NCI-H187 treated with DMSO at 0.1 percent for 48 hours (cell line): ENCODE data around the gene OR8I2.
"Not testable (repeated sequence)": the region's sequence is repeated elsewhere in the genome, so short reads cannot be mapped to it uniquely, and the experiment has no call there.

Experiments used
- DNase-seq: peaks from one replicate; lab custom pipeline; 2025; lab: John Stamatoyannopoulos, UW

Gene OR8I2

GRCh38 chr11:56093008-56093407 is at the start of gene OR8I2:
Gene OR8I2 (plus strand): TSS chr11:56093308. CDS start chr11:56093308, 0 bp downstream.
- no peak for DNase-seq

GRCh38 chr11:56045538-56045937 is 47.6 kb upstream of the OR8I2 start:
- DNase-seq, result no peak

GRCh38 chr11:56048480-56048879 is 44.6 kb upstream of the OR8I2 start:
- DNase-seq, result no peak

GRCh38 chr11:56049487-56049886 is 43.6 kb upstream of the OR8I2 start:
- DNase-seq, result no peak

GRCh38 chr11:56056366-56056765 is 36.7 kb upstream of the OR8I2 start:
- not testable (repeated sequence) for DNase-seq

DNA sequence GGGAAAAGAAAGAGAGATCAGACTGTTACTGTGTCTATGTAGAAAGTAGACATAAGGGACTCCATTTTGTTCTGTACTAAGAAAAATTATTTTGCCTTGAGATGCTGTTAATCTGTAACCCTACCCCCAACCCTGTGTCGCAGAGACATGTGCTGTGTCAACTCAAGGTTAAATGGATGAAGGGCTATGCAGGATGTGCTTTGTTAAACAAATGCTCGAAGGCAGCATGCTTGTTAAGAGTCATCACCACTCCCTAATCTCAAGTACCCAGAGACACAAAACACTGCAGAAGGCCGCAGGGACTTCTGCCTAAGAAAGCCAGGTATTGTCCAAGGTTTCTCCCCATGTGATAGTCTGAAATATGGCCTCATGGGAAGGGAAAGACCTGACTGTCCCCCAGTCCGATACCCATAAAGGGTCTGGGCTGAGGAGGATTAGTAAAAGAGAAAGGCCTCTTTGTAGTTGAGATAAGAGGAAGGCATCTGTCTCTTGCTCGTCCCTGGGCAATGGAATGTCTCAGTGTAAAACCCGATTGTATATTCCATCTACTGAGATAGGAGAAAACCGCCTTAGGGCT is 35.4 kb upstream of the OR8I2 start:
- DNase-seq, result not testable (repeated sequence)

DNA sequence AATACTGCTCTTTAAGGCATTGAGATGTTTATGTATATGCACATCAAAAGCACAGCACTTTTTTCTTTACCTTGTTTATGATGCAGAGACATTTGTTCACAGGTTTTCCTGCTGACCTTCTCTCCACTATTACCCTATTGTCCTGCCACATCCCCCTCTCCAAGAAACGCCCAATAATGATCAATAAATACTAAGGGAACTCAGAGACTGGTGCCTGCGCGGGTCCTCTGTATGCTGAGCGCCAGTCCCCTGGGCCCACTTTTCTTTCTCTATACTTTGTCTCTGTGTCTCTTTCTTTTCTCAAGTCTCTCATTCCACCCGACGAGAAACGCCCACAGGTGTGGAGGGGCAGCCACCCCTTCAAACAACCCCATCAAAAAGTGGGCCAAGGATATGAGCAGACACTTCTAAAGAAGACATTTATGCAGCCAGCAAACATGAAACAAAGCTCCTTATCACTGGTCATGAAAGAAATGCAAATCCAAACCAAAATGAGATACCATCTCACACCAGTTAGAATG is 34.8 kb upstream of the OR8I2 start:
- not testable (repeated sequence) for DNase-seq

GRCh38 chr11:56066980-56067379 is 26.1 kb upstream of the OR8I2 start:
- DNase-seq, result no peak

- DNase-seq, result no peak
These were observed 3.4 kb upstream of the OR8I2 start for GRCh38 chr11:56089697-56090096.

GRCh38 chr11:56103210-56103737 is 10.2 kb downstream of the OR8I2 start, which contains the start of gene OR8H2:
Gene OR8H2 (plus strand): TSS chr11:56103687. CDS start chr11:56105043, 1,356 bp downstream.
- no peak for DNase-seq

DNA sequence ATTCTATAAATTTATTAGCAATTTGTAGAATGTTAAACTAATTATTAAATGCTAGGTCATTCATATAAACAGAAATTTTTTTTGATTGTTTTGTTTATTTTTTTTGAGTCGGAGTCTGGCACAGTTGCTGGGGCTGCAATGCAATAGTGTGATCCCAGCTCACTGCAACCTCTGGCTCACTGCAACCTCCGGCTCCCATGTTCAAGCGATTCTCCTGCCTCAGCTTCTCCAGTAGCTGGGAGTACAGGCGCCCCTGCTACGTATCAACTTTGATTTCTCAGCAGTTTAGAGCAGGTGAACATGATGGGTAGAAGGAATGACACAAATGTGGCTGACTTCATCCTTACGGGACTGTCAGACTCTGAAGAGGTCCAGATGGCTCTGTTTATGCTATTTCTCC is 29.0 kb downstream of the OR8I2 start, which contains the start of gene OR8H3:
TSS of gene OR8H3 (plus strand) at position 301 of the 400 bp plus-strand sequence. CDS start at position 301, 0 bp downstream.
- DNase-seq, result no peak

GRCh38 chr11:56140151-56140661 is 47.1 kb downstream of the OR8I2 start, which contains the start of gene OR8J3:
Gene OR8J3 (minus strand): TSS chr11:56140201. CDS start chr11:56137718, 2,483 bp downstream.
- no peak for DNase-seq

DNA sequence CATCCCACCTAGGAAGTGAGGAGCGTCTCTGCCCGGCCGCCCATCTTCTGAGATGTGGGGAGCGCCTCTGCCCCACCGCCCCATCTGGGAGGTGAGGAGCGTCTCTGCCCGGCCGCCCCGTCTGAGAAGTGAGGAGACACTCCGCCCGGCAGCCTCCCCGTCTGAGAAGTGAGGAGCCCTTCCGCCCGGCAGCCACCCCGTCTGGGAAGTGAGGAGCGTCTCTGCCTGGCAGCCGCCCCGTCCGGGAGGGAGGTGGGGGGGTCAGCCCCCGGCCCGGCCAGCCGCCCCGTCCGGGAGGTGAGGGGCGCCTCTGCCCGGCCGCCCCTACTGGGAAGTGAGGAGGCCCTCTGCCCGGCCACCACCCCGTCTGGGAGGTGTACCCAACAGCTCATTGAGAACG is 50.6 kb downstream of the OR8I2 start:
- DNase-seq, result not testable (repeated sequence)
